A673 (cell line): ENCODE measurements around the gene HRH2. TPM values are rescaled to one million over a fixed set of nuclear protein-coding genes. Genes with fewer than 3 reads are reported as not detected.

Experiments
- BruUV-seq: library from RNA; stranded (reverse); fragments of 400-500 nt; replicated peaks from 2 replicates; lab custom pipeline; 2021; lab: Mats Ljungman, UMichigan
- CTCF ChIA-PET: fragments of 300-600 bp; sonication (Branson Sonifier 250); formaldehyde crosslinking; loops from one replicate; lab custom pipeline; 2022; ENCODE audit warnings: antibody characterized with exemption; lab: Charles Lee
- POLR2A ChIA-PET: fragments of 300-600 bp; sonication (Branson Sonifier 250); formaldehyde crosslinking; loops from one replicate; lab custom pipeline; 2022; ENCODE audit warnings: antibody characterized with exemption; ENCODE audit not compliant: low non-redundant PET; lab: Charles Lee
- DNase-seq: peaks from one replicate; pipeline ENCODE4 v3.0.0-alpha.2; 2015; ENCODE audit warnings: low spot score
- H3K27ac ChIP-seq: fragments of 200-600 bp; sonication (generic); 2 replicates; pipeline ENCODE4 v1.5.1; 2016; ENCODE audit warnings: mixed run types, low read depth, mild to moderate bottlenecking, mixed read lengths, antibody characterized with exemption, low read length; ENCODE audit not compliant: poor library complexity, severe bottlenecking
- H3K27me3 ChIP-seq: fragments of 200-600 bp; sonication (generic); replicated peaks from 2 replicates; pipeline ENCODE4 v1.6.1; 2017; ENCODE audit warnings: mixed run types, low read depth, mild to moderate bottlenecking, mixed read lengths, antibody characterized with exemption, low read length; ENCODE audit not compliant: insufficient read depth, poor library complexity
- H3K36me3 ChIP-seq: fragments of 200-600 bp; sonication (generic); 2 replicates; pipeline ENCODE4 v1.6.1; 2016; ENCODE audit warnings: mixed run types, mild to moderate bottlenecking, mixed read lengths, antibody characterized with exemption, low read length; ENCODE audit not compliant: insufficient read depth, poor library complexity, severe bottlenecking
- H3K4me1 ChIP-seq: fragments of 200-600 bp; sonication (generic); 2 replicates; pipeline ENCODE4 v1.6.1; 2017; ENCODE audit warnings: mixed run types, mild to moderate bottlenecking, mixed read lengths, antibody characterized with exemption, low read length; ENCODE audit not compliant: insufficient read depth, poor library complexity, severe bottlenecking
- H3K4me3 ChIP-seq: fragments of 200-600 bp; sonication (generic); 2 replicates; pipeline ENCODE4 v1.5.1; 2016; ENCODE audit warnings: low read depth, mixed run types, mild to moderate bottlenecking, mixed read lengths, low read length; ENCODE audit not compliant: poor library complexity, severe bottlenecking
- H3K9me3 ChIP-seq: fragments of 200-600 bp; sonication (generic); 2 replicates; pipeline ENCODE4 v1.6.1; 2016; ENCODE audit warnings: mixed run types, low read depth, mild to moderate bottlenecking, mixed read lengths, antibody characterized with exemption, low read length; ENCODE audit not compliant: poor library complexity, severe bottlenecking
- CTCF ChIP-seq: fragments of 300-800, 200-600 bp; sonication (generic); conservative IDR thresholded peaks from 2 replicates; pipeline ENCODE4 v1.5.1; 2017; ENCODE audit warnings: low read depth, mild to moderate bottlenecking, antibody characterized with exemption, low read length, moderate library complexity, mixed read lengths
- EZH2 ChIP-seq: fragments of 200-600 bp; sonication (generic); IDR thresholded peaks from 2 replicates; pipeline ENCODE4 v1.6.1; 2017; ENCODE audit warnings: borderline replicate concordance, low read depth, mild to moderate bottlenecking, mixed read lengths, antibody characterized with exemption, low read length; ENCODE audit not compliant: poor library complexity, severe bottlenecking
- intact Hi-C: fragments of 100-400 bp; cut with micrococcal nuclease; formaldehyde crosslinking; loops from one replicate; pipeline ENCODE4 v1.10.0; 2022; ENCODE audit not compliant: unreplicated experiment
- total RNA-seq: library from RNA; stranded (reverse); gene quantifications from 2 replicates; pipeline ENCODE4 v1.2.3, GENCODE V29; 2021

HRH2 gene
- total RNA-seq, 1 experiment from 2014 or later, result not detected

DNA sequence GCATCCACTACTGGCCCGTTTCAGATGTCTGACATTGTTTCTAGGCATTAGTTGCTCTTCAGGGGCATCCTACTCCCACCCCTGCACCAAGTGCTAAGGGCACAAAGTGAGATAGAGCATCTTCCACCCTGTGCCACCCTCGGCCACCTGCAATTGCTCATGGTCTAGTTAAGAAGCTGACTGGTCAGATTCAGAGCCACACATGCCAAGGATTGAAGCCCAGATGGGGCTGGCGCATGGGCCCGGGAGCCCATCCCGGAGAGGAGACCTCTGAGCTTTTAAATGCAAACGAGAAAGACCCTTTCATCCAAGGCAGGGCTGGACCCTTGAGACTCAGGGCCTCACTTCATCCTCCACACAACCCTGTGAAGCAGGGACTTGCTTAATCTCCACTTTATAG is 28.5 kb downstream of the HRH2 start:
- POLR2A ChIA-PET, result no interaction called here
- no peak for TF ChIP-seq EZH2
- no peak for TF ChIP-seq CTCF
- H3K36me3 ChIP-seq, result no peaks in the 10 kb centered on the region
- no TSS peak for BruUV-seq
- CTCF ChIA-PET, result no interaction called here
- intact Hi-C loops, result no loop called here
- H3K4me1 ChIP-seq, result no peaks in the 10 kb centered on the region
- no peak overlapping the region for H3K4me3 ChIP-seq
- no peak overlapping the region for H3K27ac ChIP-seq
- peaks cover 31% of the 10 kb centered on the region for H3K27me3 ChIP-seq
- no peak for DNase-seq
- no peaks in the 10 kb centered on the region for H3K9me3 ChIP-seq

DNA sequence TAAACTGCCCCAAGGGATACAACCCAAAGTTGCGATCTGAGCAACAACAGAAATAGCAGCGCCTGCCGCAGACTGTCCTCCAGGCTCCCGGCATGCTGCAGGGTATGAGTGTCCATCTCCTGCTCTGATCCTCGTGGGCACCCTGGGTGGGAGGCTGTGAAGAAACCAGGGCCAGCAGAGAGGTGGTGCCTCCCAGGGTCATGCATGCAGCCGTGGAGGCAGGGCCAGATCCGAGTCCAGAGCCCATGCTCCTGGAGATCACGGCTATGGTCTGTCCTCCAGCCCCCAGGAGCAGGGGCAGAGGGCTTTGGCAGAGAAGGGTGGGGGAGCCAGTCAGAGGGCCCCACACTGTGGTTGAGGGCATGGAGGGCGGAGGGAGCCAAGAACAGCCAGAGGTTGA is 29.0 kb downstream of the HRH2 start:
- no TSS peak for BruUV-seq
- H3K36me3 ChIP-seq, result no peaks in the 10 kb centered on the region
- no peak for DNase-seq
- no peak overlapping the region for H3K27ac ChIP-seq
- no peak for TF ChIP-seq CTCF
- no peak for TF ChIP-seq EZH2
- no peak overlapping the region for H3K4me3 ChIP-seq
- H3K9me3 ChIP-seq, result no peaks in the 10 kb centered on the region
- H3K27me3 ChIP-seq, result peaks cover 27% of the 10 kb centered on the region
- no peaks in the 10 kb centered on the region for H3K4me1 ChIP-seq
- intact Hi-C loops, result no loop called here
- ChIA-PET POLR2A (no interaction called here), CTCF (no interaction called here)

DNA sequence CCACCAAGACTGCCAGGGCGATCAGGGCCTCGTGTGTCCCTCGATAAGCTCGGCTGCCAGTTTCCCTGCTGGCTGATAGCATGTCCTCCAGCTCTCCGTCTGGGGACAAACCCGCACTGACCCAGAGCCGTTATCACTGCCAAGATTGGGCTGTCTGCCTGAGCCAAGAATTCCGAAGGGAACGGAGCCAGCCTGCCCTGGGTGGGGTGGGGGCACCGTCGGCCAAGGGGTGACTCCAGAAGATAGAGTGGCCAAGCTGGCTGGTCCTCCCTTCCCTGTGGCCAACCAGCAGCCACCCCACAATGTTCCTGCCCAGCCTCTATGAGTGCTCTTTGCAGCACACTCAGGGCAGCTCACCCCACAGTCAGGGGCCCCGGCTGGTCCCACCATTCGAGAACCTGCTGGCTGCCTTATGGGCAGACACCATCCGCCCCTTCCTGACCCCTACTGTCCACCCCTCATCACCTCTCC is 29.4 kb downstream of the HRH2 start:
- no peak for DNase-seq
- Histone ChIP-seq H3K27me3 (peaks cover 23% of the 10 kb centered on the region), H3K27ac (no peak overlapping the region), H3K36me3 (no peaks in the 10 kb centered on the region), H3K4me1 (no peaks in the 10 kb centered on the region), H3K4me3 (no peak overlapping the region), H3K9me3 (no peaks in the 10 kb centered on the region)
- BruUV-seq, result no TSS peak
- CTCF ChIA-PET, result no interaction called here
- intact Hi-C loops, result no loop called here
- POLR2A ChIA-PET, result no interaction called here
- TF ChIP-seq CTCF, result no peak
- TF ChIP-seq EZH2, result no peak
